Dedifferentiated amniotic fluid mesenchymal stem cell (primary cell): ENCODE data around the gene REXO4.
"Not testable (repeated sequence)": the region's sequence is repeated elsewhere in the genome, so short reads cannot be mapped to it uniquely, and the experiment has no call there.

Experiments used
- DNase-seq: peaks from one replicate; pipeline ENCODE4 v3.0.0-alpha.2; 2016; ENCODE audit errors: extremely low spot score

REXO4 gene

GRCh38 chr9:133421615-133422542 is 4.1 kb upstream of the REXO4 start, which contains the start of gene ADAMTS13:
Gene ADAMTS13 (plus strand): TSS chr9:133422367. CDS start chr9:133422444, 77 bp downstream.
- DNase-seq = no peak

DNA sequence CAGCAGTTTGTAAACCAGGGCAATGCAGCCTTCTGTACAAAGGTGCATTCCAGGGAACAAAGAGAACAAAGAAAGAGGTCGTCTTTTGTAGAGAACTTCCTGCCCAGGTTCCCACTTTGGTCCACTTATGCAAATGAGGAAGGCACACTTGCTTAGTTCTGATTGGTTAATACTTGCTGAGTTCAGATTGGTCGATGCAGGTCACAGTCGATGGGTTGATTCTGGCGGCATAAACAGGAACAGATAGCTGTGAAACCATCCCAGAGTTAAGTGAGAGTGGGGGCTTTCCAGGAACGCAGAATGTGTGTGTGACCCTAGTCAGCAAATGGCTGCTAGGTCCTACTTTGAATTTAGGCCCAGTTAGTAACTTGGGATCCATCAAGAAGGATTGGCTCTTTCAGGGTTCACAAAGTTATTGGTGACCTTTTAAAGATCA is 2.6 kb upstream of the REXO4 start:
- DNase-seq = no peak

- no peak for DNase-seq
Measured at GRCh38 chr9:133419005-133419404, 1.2 kb upstream of the REXO4 start.

- DNase-seq = no peak
Measured at GRCh38 chr9:133415170-133415569, 2.6 kb downstream of the REXO4 start.

GRCh38 chr9:133408042-133408441 is 9.8 kb downstream of the REXO4 start:
- no peak for DNase-seq

DNA sequence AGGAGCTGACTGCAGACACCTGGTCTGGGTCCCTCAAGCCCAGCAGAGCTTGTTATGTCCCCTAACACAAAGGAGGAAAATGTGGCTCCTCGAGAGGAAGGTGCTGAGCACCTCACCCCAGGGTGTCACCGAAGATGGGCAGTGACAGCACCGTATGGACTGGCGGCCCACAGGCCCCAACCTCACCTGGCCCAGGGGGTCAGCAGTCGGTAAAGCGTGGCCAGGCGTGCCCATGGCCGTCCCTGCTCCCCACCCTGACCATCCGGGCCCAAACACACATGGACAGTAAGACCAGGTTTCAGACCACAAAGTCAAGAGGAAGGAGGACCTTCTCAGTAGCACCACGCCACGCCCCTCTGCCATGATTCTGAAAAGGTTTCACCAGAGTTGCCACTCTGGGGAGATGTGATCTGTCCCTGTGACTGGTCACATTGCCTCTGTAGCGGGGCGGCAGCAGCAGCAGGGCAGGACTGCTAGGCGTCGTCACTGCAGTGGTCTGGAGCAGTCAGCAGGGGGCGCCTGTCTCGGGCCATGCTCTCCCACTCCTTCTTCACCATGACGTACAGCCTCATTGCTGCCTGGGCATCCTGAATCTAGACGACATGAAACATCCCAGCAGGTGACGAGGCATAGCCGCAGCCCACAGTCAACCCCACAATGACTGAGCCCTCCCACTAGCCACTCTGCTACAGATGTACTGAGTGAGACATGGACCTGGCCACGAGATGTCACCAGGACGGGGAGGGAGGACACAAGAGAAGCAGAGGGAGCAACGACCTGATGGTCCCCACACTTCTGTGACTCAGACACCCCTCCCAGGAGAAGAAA is 11.1 kb downstream of the REXO4 start:
- peak; percentile 47 for DNase-seq

GRCh38 chr9:133405508-133406438 is 12.0 kb downstream of the REXO4 start:
- DNase-seq = no peak

GRCh38 chr9:133404454-133405002 is 13.3 kb downstream of the REXO4 start:
- no peak for DNase-seq

DNA sequence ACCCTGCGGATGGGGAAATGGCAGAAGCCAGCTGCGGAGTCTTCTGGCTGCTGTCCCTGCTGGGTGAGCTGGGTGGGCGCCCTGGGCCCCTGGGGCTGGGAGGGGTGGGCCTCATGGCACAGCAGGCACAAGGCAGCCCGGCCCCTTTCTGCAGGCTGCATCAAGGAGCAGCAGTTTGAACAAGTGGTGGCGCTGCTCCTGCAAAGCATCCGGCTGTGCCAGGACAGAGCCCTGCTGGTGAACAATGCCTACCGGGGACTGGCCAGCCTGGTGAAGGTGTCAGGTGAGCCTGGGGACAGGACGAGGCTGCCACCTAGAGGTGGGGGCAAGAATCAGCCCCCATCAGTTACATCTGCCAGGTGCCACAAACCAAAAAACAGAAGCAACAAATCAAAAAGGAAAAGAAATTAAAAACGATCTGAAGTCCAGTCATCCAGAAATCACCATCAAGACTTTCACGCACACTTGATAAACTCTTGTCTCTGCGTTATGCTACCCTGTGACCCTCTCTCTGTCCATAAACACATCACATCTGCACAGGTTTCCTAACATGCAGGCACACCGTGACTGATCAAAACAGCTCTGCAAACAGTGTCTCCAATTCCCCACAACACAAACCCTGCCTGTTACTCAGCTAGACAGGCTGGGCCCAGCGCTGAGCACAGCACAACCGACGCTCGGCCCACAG is 13.9 kb downstream of the REXO4 start:
- DNase-seq = no peak

DNA sequence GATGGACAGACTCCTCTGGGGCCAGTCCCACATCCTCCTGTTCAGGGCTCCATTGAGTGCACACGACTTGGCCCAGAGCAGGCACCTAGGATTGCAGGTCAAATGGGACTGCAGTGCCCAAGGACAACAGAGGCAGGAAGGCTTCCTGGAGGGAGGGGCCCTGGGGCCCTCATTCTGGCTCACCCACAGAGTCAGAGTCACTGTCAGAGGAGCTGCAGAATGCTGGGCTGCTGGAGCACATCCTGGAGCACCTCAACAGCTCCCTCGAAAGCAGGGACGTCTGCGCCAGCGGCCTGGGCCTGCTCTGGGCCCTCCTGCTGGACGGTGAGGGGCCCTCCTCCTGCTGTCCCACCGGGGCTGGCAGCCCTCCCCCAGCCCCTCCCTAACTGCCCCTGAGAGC is 15.1 kb downstream of the REXO4 start:
- no peak for DNase-seq

DNA sequence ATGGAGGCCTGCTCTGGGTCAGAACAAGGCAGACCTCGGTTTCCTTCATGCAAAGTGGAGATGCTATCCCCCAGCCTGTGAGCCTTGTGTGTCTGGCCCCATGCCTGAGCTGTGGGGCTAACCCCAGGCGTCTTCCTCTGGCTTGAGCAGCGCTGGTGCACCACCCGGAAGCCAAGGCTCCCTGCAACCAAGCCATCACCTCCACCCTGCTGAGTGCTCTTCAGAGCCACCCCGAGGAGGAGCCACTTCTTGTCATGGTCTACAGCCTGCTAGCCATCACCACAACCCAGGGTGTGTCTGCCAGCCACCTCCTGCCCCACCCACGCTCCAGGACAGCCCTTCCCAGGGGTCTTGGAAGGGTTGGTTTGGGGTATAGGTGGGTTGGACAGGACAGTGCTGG is 16.2 kb downstream of the REXO4 start:
- DNase-seq = no peak

- DNase-seq = no peak
Measured at GRCh38 chr9:133400292-133400691, 17.5 kb downstream of the REXO4 start.

- no peak for DNase-seq
Measured at GRCh38 chr9:133397895-133398294, 19.9 kb downstream of the REXO4 start.

DNA sequence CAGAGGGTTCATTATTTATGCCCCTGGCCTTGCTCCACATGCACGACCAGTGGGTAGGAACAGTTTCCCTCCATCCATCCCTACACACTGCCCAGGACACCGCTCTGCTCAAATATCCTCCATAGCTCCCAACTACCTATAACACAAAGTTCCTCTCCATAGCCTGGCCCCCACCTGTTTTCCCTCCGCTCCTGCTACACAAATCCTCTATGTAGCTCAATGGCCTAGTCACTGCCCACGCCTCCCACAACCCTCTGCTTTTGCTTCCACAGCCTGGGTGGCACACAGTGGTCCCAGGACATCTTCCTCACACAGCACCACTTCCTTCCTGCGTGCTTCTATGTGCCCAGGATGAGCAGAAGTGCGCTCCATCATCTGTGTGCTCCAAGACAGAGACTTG is 20.4 kb downstream of the REXO4 start:
- DNase-seq = no peak

DNA sequence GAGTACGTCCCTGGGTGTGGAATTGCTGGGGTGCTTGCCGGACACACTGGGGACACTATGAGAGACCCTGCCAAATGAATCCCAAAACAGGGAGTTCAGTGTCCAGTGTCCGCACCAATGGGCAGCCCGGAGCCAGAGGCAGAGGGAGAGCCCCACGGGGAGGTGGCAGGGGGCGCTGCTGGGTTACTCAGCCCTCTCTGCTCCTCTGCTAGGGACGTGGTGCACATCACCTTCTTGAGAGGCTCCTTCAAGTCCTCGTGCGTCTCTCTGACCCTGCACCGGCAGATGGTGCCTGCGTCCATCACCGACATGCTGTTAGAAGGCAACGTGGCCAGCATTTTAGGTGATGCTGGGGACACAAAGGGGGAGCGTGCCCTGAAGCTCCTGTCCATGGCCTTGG is 20.9 kb downstream of the REXO4 start:
- no peak for DNase-seq

DNA sequence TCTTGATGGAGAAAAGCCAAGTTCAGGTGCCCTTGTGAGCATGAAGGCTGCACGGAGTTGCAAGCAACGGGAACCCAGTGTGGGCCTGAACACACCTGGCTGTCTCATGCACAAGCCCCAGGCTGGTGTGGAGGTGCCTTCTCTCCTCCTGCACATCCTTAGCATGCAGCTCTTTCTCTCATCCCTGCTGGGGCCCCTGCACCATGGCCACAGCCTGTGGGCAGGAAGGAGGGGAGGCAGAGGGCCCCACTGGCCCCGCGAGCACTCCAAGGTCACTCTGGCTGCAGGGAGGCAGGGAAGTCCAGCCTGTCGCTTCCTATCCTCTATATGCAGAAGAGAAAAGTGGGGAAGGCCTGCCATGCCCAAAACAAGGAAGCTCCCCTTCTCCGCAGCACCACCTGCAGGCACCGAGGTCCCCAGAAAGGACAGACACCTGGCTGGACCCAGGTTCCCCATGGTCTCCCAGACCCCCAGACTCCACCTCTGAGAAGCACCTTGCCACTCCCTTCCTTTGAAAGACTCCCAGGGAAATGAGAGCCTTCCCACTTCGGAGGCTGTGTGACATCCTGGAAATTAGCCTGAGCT is 23.0 kb downstream of the REXO4 start:
- DNase-seq = no peak

DNA sequence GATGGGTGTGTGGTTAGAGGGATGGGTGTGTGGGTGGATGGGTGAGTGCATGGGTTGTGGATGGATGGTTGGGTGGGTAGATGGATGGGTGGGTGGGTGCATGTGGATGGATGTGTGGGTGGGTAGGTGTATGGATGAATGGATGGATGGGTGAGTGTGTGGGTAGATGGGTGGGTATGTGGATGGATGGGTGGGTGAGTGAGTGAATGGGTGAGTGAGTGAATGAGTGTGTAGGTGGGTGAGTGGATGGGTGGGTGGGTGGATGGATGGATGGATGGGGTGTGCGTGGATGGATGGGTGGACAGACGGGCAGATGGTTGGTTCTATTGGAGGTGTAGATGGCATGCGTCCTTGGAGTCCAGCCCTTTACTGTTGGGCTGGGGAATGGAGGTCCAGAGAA is 24.4 kb downstream of the REXO4 start:
- no peak for DNase-seq

- DNase-seq = not testable (repeated sequence)
Measured at GRCh38 chr9:133392308-133392707, 25.5 kb downstream of the REXO4 start.

GRCh38 chr9:133391449-133391848 is 26.4 kb downstream of the REXO4 start:
- DNase-seq = not testable (repeated sequence)

GRCh38 chr9:133390713-133391112 is 27.1 kb downstream of the REXO4 start:
- no peak for DNase-seq
